Activated CD8-positive, alpha-beta memory T cell treated with anti-CD3 and anti-CD28 coated beads, Interleukin-2, amount 50 U/mL, for 48 hours (primary cell): Measurements from ENCODE around the gene TBX22.
"Not testable (repeated sequence)": the region's sequence is repeated elsewhere in the genome, so short reads cannot be mapped to it uniquely, and the experiment has no call there.

Experiments used
- DNase-seq: peaks from one replicate; pipeline ENCODE4 v3.0.0-alpha.2; 2020

Gene TBX22, protein sequence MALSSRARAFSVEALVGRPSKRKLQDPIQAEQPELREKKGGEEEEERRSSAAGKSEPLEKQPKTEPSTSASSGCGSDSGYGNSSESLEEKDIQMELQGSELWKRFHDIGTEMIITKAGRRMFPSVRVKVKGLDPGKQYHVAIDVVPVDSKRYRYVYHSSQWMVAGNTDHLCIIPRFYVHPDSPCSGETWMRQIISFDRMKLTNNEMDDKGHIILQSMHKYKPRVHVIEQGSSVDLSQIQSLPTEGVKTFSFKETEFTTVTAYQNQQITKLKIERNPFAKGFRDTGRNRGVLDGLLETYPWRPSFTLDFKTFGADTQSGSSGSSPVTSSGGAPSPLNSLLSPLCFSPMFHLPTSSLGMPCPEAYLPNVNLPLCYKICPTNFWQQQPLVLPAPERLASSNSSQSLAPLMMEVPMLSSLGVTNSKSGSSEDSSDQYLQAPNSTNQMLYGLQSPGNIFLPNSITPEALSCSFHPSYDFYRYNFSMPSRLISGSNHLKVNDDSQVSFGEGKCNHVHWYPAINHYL

DNA sequence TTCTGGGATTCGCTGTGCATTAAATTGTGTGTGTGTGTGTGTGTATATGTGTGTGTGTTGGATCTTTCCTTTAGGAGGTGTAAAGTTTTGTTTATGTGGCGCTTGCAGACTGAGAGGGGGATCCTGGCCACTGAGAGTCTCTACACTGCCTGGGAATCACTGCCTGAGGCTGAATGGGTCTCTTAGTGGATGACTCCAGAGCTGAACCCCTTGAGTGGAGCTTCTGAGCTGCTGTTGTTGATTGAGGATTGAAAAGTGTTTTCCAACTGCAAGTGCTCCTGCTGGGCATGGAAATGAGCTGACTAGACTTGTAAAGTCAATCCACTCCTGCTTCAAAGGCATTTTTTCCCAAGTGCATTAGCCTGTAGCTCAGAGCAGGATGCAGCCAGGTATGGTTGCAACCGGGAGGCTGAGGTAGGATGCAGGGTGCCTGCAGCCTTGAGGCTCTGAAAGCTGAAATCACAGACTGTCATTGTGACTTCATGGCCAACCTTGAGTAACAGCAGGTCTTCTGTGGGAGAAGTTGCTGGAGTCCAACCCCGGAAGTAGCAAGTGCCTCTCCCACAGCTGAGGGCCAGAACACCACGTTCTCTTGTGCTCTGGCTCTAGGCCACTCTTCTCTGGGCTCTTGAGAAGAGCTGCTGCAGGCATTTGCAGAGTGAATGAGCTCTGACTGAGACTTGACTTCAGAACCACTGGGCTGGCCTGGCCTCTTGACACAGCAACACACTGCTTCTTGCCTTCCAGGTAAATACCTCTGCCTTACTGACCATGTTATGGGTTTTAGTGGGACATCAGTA is at the start of gene TBX22:
Gene TBX22, plus strand, starts transcription at position 613 of the 800 bp plus-strand sequence. CDS start 7,517 bp downstream, outside the sequence.
- DNase-seq, result no peak

DNA sequence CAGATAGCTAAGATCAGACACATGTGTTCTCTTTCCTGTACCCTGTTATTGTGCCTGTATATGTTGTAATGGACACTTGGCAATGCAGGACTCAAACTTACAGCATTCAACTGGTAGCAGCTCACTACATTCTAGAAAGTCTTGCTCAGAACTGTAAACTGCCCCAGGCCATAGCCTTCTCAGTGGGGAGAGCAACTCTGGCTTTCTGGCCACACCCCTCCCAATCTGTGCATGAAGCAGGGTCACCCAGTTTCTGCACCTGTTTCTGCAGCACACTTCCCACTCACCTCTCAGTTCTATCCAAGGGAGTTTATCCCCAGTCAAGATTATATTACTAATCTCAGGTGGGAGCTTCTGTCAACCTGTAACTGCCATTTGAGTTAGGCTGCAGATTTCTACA is 38.9 kb upstream of the TBX22 start:
- no peak for DNase-seq

DNA sequence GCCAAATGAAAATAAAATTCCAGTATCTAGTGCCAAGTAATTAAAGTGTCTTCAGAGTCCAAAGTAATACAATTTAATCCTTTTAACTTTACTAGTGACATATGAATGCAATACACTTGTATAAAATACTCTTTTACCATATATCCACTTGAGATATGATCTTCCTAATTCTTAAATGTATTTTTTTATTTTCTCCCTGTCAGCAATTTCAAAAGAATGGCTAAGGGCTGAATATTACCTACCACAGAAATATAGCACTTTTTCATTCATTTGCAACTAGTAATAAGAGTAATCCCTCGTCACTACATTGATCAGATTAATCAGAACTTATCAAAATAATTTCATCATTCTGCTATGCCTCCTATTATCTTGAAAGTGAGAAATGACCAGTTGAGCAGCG is 10.1 kb upstream of the TBX22 start:
- DNase-seq, result no peak

DNA sequence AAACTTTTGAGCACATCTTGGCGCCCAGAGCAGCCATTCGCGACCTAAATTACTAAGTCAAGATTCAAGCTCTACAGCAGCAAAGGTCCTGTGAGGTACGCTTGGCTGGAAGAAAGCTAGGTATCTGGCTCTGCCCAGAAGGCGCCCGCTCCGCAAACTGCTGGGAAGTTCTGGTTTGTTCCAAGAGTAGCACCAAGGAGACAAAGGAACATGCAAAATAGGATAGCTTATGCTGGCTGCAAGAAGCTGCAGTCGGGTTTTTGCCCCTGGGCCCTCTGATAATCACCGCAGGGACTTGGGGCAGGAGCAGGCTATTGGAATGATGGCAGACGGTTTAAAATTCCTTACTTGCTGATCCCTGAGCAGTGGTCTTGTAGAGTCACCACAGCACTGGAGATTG is 3.0 kb upstream of the TBX22 start:
- DNase-seq, result no peak

DNA sequence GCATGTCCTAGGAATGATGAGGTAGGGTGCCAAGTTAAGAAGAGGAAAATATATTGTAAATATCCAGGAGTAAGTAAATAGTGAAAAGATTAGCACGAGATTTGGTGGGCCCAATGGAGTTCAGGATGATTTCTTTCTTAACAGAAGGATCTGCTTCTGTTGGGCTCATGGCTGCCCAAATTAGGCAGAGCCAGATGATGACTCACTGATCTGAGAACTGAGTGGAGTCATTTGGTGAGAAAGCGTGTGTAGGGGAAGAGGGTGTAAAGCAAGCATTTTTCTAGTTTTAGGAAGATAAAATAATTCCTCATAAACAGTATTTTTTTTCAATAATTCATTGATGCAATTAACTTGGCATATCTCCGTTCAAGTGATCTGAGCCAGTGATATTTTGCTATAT is 1.6 kb downstream of the TBX22 start:
- DNase-seq, result no peak

DNA sequence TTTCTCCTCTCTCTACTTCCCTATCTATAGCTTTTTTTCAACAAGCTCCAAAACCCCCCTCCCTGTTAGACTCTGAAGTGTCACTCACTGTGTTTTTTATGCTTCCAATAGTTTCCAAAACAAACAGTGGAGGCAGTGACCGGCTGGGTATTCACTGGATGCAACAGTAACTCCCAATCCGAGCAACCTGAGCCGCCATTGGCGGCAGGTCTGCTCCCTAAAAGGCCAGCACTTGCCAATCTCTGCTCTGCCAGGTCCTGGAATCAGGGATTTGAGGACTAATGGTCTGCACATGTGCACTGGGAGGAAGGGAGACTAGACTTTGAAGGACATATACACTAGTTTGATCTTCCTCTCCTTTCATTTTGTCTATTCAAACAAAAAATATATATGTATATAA is 7.1 kb downstream of the TBX22 start:
- no peak for DNase-seq

DNA sequence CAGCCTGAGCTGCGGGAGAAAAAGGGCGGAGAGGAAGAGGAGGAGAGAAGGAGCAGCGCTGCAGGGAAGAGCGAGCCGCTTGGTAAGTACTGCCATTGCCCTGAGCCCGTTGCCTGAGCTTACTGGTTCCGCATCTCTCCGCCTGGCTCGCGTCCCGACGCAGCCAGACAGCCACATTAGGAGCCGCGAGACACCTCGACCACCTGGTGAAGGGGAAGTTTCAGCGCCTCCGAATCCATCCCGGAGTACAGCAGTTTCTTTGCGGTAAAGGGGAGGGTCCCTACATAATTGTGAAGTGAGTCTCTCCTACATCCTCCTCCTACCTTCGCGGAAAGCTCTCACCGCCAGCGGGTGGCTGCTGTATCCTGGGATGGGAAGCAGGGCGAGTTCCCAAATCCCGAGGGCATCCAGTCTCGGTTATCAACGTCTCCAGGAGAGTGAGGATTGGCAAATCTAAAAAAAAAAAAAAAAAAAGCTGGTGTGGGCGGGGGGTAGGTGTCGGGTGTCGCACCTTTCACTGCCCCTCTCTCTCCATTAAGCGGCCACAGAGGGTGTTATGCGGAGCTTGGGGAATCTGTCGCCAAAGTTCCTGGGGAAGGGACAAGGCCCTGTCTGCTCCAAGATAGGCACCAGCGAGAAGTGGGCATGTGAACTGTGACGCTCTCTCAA is 7.9 kb downstream of the TBX22 start:
- no peak for DNase-seq

DNA sequence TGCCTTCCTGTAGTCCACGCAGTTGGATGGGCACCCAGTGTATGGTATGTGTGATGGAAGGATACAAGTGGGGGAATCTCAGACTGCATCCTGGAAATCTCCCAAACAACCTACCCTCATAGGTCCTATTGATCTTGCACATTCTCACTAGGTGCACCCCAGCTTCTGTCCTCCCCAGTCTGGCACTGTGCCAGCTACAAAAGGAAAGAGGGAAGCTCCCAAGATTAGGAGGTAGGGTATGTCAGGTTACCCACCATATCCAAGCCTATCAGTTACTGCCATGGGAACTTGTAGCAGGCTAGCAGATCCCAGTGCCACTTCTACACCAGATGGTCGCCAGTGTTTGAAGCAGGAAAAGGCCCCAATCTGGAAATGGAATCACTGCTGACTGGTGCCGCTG is 11.6 kb downstream of the TBX22 start:
- no peak for DNase-seq

DNA sequence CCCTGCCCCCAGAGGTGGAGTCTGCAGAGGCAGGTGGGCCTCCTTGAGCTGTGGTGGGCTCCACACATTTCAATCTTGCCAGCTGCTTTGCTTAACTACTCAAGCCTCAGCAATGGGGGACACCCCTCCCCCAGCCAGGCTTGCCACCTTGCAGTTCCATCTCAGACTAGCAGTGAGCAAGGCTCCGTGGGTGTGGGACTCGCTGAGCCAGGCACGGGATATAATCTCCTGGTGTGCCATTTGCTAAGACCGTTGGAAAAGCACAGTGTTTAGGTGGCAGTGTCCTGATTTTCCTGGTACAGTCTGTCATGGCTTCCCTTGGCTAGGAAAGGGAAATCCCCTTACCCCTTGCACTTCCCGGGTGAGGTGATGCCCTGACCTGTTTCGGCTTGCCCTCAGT is 51.6 kb downstream of the TBX22 start:
- DNase-seq, result not testable (repeated sequence)

DNA sequence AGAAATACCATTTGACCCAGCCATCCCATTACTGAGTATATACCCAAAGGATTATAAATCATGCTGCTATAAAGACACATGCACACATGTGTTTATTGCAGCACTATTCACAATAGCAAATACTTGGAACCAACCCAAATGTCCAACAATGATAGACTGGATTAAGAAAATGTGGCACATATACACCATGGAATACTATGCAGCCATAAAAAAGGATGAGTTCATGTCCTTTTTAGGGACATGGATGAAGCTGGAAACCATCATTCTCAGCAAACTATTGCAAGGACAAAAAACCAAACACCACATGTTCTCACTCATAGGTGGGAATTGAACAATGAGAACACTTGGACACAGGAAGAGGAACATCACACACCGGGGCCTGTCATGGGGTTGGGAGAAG is 61.1 kb downstream of the TBX22 start:
- not testable (repeated sequence) for DNase-seq
